Effector memory CD4-positive, alpha-beta T cell (primary cell): Measurements from ENCODE around the gene HSF2BP.
"Not testable (repeated sequence)": the region's sequence is repeated elsewhere in the genome, so short reads cannot be mapped to it uniquely, and the experiment has no call there.

Experiments
- DNase-seq, 3 donors: peaks; one replicate each; pipeline ENCODE4 v3.0.0-alpha.2; 2020
- H3K27ac ChIP-seq: 2 replicates; pipeline ENCODE4 v1.7.0; 2013; ENCODE audit warnings: mild to moderate bottlenecking, low read length, moderate library complexity; ENCODE audit not compliant: insufficient read depth, poor library complexity, severe bottlenecking
- H3K27me3 ChIP-seq: replicated peaks from 2 replicates; pipeline ENCODE4 v1.7.0; 2013; ENCODE audit warnings: mild to moderate bottlenecking, low read length; ENCODE audit not compliant: insufficient read depth, control insufficient read depth, poor library complexity, severe bottlenecking
- H3K36me3 ChIP-seq: 2 replicates; pipeline ENCODE4 v1.7.0; 2013; ENCODE audit warnings: mild to moderate bottlenecking, low read length, moderate library complexity; ENCODE audit not compliant: control insufficient read depth, insufficient read depth
- H3K4me1 ChIP-seq: 2 replicates; pipeline ENCODE4 v1.7.0; 2013; ENCODE audit warnings: low read length, mild to moderate bottlenecking; ENCODE audit not compliant: control insufficient read depth, insufficient read depth, poor library complexity, severe bottlenecking
- H3K4me3 ChIP-seq: 2 replicates; pipeline ENCODE4 v1.7.0; 2013; ENCODE audit warnings: low read length, low read depth, mild to moderate bottlenecking; ENCODE audit not compliant: insufficient read depth, poor library complexity, severe bottlenecking
- H3K9me3 ChIP-seq: 2 replicates; pipeline ENCODE4 v1.7.0; 2013; ENCODE audit warnings: mild to moderate bottlenecking, low read length, moderate library complexity; ENCODE audit not compliant: control insufficient read depth

HSF2BP gene

DNA sequence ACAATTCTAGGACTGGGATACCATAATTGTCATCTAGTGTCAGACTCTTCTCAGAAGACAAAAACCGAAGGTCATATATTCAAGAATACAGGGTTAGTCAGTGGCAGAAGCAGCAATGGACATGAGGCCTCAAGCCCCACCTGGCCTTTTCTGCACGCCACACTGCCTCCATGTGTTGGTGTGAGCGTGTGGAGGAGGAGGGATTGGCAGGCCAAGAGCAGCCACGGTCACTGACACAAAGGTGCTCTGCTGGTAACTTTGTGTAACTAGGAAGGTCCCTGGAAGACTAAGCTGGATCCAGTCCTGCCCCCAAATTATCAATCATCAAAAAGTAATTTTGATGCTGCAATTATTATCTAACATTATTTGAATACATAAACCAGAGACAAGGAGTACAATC lies 34.9 kb downstream of the HSF2BP start:
- H3K4me3 ChIP-seq = no peak overlapping the region
- DNase-seq = no peak
- no peaks in the 10 kb centered on the region for H3K27me3 ChIP-seq
- H3K4me1 ChIP-seq = no peaks in the 10 kb centered on the region
- H3K9me3 ChIP-seq = no peaks in the 10 kb centered on the region
- no peak overlapping the region for H3K27ac ChIP-seq
- no peaks in the 10 kb centered on the region for H3K36me3 ChIP-seq

GRCh38 chr21:43623588-43623987 lies 35.7 kb downstream of the HSF2BP start:
- H3K4me1 ChIP-seq = no peaks in the 10 kb centered on the region
- H3K27me3 ChIP-seq = no peaks in the 10 kb centered on the region
- H3K9me3 ChIP-seq = no peaks in the 10 kb centered on the region
- DNase-seq = no peak
- no peak overlapping the region for H3K27ac ChIP-seq
- H3K36me3 ChIP-seq = no peaks in the 10 kb centered on the region
- no peak overlapping the region for H3K4me3 ChIP-seq

GRCh38 chr21:43622796-43623195 lies 36.5 kb downstream of the HSF2BP start:
- Histone ChIP-seq H3K9me3 (no peaks in the 10 kb centered on the region), H3K27ac (no peak overlapping the region)
- DNase-seq = no peak

GRCh38 chr21:43619856-43620255 lies 39.4 kb downstream of the HSF2BP start:
- H3K4me1 ChIP-seq = no peaks in the 10 kb centered on the region
- no peaks in the 10 kb centered on the region for H3K9me3 ChIP-seq
- H3K36me3 ChIP-seq = no peaks in the 10 kb centered on the region
- DNase-seq = no peak
- no peak overlapping the region for H3K27ac ChIP-seq
- no peaks in the 10 kb centered on the region for H3K27me3 ChIP-seq
- no peak overlapping the region for H3K4me3 ChIP-seq

More at GRCh38 chr21:43622796-43623195, 36.5 kb downstream of the HSF2BP start:
- Histone ChIP-seq H3K4me3 (no peak overlapping the region), H3K36me3 (no peaks in the 10 kb centered on the region), H3K27me3 (no peaks in the 10 kb centered on the region), H3K4me1 (no peaks in the 10 kb centered on the region)

GRCh38 chr21:43619344-43619743 lies 39.9 kb downstream of the HSF2BP start:
- Histone ChIP-seq H3K9me3 (no peaks in the 10 kb centered on the region), H3K27me3 (no peaks in the 10 kb centered on the region), H3K36me3 (no peaks in the 10 kb centered on the region), H3K4me1 (no peaks in the 10 kb centered on the region), H3K27ac (no peak overlapping the region), H3K4me3 (no peak overlapping the region)
- no peak for DNase-seq

DNA sequence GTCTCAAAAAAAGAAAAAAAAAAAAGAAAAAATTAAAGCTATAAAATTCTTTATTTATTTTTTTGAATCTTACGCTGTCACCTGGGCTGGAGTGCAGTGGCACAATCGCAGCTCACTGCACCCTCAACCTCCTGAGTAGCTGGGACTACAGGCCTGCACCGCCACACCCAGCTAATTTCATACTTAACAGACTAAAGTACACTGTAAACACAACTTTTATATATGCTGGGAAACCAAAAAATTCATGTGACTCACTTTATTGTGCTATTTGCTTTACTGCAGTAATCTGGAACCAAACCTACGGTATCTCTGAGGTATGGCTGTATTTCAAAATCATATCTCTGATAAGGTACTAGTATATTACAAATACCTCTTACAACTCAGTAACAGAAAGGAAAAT lies 40.3 kb downstream of the HSF2BP start:
- Histone ChIP-seq H3K27ac (no peak overlapping the region), H3K36me3 (no peaks in the 10 kb centered on the region), H3K9me3 (no peaks in the 10 kb centered on the region), H3K27me3 (no peaks in the 10 kb centered on the region), H3K4me1 (no peaks in the 10 kb centered on the region), H3K4me3 (no peak overlapping the region)
- no peak for DNase-seq

- H3K27me3 ChIP-seq, H3K4me1 ChIP-seq, H3K27ac ChIP-seq, H3K36me3 ChIP-seq, H3K9me3 ChIP-seq, H3K4me3 ChIP-seq, DNase-seq: not testable (repeated sequence)
Measured at GRCh38 chr21:43616861-43617260, 42.4 kb downstream of the HSF2BP start.

GRCh38 chr21:43614839-43615238 lies 44.4 kb downstream of the HSF2BP start:
- no peak for DNase-seq
- H3K27ac ChIP-seq = no peak overlapping the region
- no peak overlapping the region for H3K4me3 ChIP-seq

GRCh38 chr21:43613755-43614638 lies 45.3 kb downstream of the HSF2BP start:
- Histone ChIP-seq H3K9me3 (no peaks in the 10 kb centered on the region), H3K27ac (no peak overlapping the region), H3K4me3 (no peak overlapping the region), H3K4me1 (no peaks in the 10 kb centered on the region), H3K27me3 (no peaks in the 10 kb centered on the region), H3K36me3 (no peaks in the 10 kb centered on the region)
- DNase-seq = no peak

More at GRCh38 chr21:43614839-43615238, 44.4 kb downstream of the HSF2BP start:
- no peaks in the 10 kb centered on the region for H3K4me1 ChIP-seq
- H3K27me3 ChIP-seq = no peaks in the 10 kb centered on the region
- no peaks in the 10 kb centered on the region for H3K36me3 ChIP-seq
- H3K9me3 ChIP-seq = no peaks in the 10 kb centered on the region

DNA sequence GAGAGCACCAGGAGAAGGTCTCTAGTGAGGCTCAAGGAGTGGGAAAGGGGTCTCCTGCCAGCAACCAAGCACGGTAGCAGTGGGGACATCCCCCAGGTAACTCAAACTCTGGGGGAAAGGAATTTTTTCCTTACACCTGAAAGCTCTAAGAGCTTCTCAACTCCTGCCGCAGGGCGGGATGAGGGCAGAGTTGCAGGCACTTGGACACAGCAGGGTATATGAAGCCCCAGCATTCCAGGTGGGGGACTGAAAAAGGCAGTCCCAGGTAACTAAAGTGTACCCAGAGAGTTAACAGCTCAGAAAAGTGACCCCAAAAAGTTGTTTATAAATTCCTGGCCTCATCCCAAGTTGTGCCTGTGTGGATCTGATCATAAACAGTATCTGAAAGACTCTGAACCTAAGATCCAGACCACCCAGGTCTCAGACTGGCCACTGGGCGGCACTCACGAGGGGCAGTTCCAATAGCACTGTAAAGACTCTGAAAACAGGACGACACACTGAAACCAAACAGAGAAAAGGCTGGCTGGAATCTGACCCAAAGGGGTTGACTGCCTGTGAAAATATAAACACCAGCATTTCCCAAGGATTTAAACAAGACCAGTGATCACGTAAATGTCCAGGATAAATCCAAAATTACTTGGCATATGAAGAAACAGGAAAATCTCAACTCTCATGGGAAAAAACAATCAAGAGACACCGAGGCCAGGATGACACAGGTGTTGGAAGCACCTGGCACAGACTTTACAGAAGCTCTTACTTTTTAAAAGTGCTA lies 47.5 kb downstream of the HSF2BP start:
- Histone ChIP-seq H3K36me3 (no peaks in the 10 kb centered on the region), H3K4me3 (no peak overlapping the region), H3K27me3 (no peaks in the 10 kb centered on the region), H3K27ac (no peak overlapping the region), H3K4me1 (no peaks in the 10 kb centered on the region), H3K9me3 (no peaks in the 10 kb centered on the region)
- no peak for DNase-seq
